Renal cortical epithelial cell (primary cell): ENCODE data around the gene FOXL2NB. TPM values are rescaled to one million over a fixed set of nuclear protein-coding genes. Genes with fewer than 3 reads are reported as not detected.
"Not testable (repeated sequence)": the region's sequence is repeated elsewhere in the genome, so short reads cannot be mapped to it uniquely, and the experiment has no call there.

Experiments used
- DNase-seq: peaks from one replicate; pipeline ENCODE4 v3.0.0-alpha.2; 2011; ENCODE audit warnings: low read depth
- total RNA-seq: library from RNA; depleted of rRNA; stranded (reverse); fragments of >200 nt; gene quantifications from 2 replicates; pipeline ENCODE4 v1.2.3, GENCODE V29; 2014

The FOXL2NB gene
- 0.87 and 2.9 TPM in 2 replicates for total RNA-seq

DNA sequence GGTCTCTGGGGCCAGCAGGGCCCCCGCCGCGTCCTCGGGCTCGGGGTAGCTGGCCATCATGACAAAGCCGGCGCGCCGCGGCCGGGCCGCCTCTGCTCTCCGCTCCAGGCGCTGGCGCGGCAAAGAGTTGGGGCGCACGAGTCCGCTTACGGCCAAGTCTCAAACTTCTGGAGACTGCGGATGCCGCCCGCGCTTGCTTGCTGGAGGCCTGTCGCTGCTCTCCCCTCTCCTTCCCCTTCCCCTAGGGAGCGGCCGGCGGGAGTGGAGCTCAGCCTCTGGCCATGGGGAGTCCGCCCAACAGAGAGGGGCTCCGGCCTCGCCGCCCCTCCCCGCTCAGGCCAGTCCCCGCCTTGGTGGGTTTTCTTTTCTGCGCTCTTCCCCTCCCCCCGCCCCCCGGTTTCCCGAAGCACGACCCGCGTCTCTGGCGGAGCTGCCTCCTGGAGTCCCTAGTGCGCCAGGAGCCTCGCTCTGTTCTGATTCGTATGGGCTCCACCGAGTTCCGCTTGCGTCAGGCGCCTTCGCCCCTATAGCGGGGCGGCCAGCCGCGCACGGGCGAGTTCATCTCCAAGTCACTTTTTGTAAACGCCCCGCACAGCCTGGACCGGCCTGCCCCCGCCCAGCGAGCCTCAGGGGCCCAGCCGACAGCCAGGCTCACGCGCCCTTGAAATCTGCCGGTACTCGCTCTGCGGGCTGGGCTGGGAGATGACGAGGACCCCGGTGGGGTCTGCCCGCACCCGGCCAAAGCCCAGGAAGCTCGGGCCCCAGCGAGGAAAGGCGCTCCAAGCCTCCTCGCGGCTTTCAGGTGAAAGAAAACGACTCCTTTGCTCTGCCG lies at the start of gene FOXL2NB, which contains the start of gene FOXL2:
TSS of gene FOXL2NB (plus strand) at position 555 of the 832 bp plus-strand sequence. CDS start at position 703, 148 bp downstream.
TSS of gene FOXL2 (minus strand) at position 475 of the 832 bp plus-strand sequence. CDS start at position 60, 415 bp downstream.
- DNase-seq: no peak

DNA sequence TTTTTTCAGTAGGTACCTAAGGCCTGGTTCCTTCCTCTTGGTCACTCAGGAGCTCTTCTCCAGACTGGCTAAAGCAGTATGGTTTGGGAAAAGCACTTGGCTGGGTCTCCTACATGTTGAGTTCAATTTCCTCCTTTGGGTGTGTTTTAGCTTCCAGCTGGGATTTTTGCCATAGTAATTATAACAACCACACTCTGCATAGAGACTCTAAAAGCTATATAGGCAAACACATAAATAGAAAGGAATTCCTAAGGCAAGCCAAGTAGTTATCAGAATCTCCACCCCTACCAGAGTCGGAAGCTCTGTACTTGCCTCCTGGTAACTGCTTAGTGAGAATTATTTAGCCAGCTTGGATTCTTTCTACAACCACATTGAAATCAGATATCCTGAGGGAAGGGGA lies 48.7 kb upstream of the FOXL2NB start:
- peak; percentile 21 for DNase-seq

DNA sequence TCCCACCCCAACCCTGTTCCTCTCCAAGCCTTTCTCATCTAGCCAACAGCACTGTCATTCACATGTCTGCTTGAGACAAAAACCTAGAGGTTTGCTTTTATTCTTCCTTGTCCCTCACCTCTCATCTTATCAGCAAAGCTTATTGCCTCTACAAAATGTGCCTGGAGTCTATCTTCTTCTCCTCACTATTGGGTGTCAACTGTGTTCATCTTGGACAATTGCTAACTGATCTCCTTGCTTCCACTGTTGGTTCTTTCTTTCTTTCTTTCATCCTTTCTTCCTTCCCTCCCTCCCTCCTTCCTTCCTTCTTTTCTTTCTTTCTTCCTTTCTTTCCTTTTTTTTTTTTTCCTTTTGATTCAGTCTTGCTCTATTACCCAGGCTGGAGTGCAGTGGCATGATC lies 48.3 kb upstream of the FOXL2NB start:
- no peak for DNase-seq

DNA sequence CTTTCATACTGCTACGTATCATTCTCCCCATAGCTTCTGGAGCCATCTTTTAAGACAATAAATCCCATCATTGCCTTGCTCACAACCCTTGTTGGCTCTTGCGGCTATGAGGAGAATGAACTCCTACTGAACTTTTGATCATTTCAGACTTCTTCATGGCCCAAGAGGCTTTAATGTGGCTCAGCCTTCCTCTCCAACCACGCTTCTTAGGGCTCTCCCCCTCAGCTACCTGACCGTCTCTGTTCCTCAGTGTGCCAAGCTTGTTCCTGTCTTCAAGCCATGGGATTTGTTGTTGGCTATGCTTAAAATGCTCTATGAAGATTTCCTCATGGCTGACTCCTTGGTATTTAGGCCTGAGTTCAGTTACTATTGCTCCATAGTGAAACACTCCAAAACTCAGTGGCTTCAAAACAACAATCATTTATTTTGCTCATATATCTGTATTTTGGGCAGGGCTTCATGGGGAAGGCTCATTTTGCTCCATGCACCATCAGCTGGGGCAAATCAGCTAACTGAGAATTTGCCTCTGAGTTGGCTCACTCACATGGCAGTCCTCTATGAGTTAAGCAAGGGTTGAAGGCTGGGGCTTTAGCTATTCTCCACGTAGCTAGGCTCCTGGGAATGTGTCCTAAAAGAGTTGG lies 47.5 kb upstream of the FOXL2NB start:
- DNase-seq: peak; percentile 68

DNA sequence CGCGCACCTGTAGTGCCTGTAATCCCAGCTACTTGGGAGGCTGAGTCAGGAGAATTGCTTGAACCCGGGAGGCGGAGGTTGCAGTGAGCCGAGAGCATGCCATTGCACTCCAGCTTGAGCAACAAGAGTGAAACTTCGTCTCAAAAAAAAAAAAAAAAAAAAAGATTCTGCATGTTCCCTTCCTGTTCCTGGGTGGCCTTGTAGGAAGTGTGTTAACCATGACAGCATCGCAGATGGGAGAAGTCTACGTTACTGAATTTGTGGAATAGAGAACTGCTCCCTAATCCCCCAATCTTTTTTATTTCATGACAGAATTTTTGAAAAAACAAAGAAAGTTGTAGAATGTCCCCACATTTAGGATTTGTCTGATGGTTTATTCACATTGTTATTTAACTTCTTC lies 45.5 kb upstream of the FOXL2NB start:
- no peak for DNase-seq

DNA sequence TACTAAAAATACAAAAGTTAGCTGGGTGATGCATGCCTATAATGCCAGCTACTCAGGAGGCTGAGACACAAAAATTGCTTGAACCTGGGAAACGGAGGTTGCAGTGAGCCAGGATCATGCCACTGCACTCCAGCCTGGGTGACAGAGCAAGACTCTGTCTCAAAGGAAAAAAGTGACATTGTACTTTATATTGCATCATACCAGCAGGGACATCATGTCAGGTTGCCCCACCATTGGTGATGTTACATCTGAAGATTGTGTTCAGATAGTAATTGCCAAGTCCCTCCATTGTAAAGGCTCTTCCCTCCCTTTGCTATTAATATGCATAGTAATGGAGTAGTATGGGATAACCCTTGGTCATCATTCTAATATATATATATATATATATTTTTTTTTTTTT lies 44.8 kb upstream of the FOXL2NB start:
- no peak for DNase-seq

DNA sequence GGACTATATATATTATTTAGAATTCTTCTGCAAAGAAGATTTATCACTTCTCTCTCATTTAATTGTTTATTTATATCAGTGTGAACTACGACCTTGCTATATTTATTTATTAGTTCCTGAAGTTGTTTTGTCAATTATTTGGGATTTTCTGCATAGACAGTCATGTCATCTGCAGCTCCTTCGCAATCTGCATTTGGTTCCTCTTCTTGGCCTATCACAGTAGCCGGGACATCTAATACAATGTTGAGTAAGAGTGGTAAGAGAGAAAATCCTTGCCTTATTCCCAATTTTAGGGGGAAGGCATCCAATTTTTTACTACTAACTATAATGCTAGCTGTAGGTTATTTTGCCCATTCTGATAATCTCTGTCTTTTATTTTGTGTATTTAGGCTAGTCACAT lies 39.5 kb upstream of the FOXL2NB start:
- no peak for DNase-seq

DNA sequence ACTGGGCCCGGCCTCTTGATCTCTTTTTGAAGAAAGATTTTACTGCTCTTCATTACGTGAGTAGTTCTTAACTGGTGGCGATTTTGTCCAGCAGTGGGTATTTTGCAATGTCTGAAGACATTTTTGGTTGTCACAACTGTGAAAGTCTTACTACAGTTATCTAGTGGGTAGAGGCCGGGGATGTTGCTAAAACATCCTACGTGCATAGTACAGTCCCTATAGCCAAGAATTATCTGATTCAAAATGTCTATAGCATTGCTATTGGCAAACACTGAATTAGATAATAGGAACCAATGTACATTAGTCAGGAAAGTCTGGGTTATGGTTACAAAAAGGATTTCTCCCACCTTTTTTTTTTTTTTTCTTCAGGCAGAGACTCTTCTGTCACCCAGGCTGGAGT lies 38.2 kb upstream of the FOXL2NB start:
- no peak for DNase-seq

DNA sequence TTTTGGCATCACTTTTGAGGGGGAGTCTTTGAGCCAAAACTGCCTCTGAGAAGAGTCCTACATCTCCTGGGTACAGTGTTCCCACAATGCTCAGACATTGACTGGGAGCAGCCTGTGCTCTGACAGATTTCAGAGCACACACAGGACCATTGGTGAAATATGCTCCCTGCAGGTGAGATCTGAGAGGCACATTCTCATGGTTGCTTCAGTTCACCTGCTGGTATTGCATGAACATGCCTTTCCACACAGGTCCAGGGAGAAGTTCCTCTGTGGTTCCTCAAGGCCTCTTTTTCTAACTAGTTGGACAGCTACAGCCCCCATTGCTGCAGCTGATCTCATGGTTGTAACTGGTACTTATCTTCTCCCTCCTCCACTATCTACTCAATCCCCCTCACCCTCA lies 37.1 kb upstream of the FOXL2NB start:
- no peak for DNase-seq

DNA sequence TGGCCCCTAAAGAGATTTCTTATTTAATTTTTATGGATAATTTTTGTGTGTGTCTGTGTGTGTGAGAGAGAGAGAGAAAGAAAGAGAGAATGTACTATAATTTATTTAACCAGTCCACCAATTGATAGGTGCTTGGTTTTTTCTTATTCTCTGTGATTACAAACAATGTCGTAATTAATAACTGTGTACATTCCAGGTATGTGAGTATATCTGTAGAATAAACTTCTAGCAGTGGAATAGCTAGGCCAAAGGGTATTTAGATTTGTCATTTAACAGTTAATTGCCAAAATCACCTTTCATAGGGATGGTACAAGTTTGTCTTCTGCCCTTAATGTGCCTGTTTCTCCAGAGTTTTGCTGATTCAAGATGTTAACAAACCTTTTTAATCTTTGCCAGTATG lies 35.4 kb upstream of the FOXL2NB start:
- no peak for DNase-seq

DNA sequence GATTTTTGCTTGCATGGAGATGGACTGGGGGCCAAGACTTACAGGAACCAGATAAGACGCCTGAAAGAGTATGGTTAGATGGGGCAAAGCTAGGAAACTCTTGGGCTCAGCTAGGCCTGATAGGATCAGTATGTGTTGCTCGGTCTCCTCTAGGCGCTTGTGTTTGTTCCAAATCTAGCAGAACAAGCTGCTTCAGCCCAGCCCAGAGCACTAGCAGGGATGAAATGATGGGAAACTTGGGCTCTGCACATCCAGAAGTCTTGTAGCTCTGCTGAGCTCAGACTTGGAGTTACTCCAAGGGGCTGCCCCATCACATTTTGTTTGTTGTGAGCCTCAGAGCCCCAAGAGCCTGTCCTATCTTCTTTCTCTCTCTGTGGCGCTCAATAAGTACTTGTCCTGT lies 34.8 kb upstream of the FOXL2NB start:
- DNase-seq: no peak

DNA sequence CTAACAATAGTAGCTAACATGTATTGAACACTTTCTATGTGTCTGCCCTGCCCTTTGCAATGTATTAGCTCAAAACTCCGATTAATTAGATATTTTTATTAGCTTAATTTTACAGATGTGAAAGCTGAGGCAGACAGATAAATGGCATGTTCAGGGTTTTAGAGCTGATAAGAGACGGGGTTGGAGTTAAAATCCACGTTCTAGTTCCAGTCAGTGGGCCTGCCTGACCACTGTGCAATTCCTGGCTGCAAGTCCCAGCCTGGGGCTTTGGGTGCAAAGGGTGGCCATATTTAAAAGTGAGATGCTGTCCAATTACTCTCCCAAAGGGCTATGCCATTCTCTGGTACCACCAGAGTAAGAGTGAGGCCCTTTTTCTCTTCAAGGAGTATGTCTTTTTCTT lies 33.3 kb upstream of the FOXL2NB start:
- no peak for DNase-seq

DNA sequence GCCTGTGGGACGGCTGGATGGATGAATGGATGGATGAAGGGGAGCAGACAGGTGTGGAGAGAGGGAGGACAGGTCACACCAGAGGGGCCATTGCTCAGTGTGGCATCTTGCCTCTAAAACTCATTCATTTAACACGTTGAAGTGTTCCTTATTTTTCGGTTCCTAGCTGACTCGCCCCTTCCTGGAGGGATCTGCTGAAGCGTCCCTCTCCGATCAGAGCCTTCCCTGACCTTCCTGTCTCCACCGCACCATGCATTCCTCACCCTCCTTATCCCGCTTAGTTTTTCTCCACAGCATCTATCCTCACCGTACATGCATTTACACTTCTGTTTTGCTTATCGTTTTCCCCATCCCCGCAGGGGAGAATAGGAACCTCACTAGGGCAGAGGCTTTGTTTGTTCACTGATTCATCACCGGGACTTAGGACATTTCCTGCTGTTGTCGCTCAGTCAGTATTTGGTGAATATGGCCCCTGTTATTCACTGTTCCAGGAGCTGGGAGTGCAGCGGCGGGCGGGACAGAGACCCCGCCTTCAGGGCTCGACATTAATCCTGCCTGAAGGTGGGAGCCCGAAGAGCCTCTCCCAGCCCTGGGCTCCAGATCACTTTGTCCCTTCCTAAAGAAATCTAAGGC lies 32.0 kb upstream of the FOXL2NB start:
- DNase-seq: peak; percentile 51

DNA sequence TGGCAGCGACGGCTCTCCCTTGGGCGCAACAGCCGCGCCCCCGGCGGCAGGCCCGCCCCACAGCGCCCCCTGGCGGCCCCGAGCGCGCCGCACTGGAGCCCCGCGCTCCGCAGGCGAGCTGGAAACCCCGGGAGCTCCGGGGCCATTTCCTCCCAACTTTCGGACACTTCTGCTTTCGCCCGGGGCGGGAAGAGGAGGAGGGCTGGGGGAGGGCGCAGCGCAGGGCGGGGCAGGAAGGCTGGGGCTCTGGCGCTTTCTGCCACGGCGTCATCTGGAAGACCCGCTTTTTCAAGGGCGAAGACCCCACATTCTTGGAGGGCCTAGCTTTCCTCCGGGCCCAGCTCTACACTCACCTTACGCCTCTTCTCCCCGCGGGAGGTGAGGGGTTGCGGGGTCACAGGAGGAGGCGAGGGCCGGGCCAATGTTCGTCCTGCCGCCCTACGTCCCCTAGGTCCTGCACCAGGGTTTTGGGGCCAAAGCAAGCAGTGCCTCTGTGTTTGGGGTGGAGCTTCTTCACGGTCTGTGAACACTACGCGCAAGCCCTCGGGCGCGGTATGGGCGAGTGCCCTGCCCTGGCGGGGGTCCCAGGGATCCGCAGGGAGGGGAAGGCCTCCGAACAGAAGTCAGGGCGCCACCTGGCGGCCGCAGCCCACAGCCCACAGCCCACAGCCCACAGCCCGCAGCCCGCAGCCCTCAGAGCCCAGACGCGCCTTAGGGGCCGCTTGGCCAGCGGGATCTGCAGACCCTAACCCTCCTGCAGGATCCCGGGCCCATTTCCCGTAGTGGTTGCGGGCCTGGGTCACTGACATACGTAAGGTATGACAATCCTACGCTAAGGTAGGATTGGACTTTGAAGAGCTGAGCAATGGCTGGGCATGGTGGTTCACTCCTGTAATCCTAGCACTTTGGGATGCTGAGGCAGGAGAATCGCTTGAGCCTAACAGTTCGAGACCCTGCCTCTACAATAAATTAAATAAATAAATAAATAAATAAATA lies 31.2 kb upstream of the FOXL2NB start:
- peak; percentile 81 for DNase-seq

DNA sequence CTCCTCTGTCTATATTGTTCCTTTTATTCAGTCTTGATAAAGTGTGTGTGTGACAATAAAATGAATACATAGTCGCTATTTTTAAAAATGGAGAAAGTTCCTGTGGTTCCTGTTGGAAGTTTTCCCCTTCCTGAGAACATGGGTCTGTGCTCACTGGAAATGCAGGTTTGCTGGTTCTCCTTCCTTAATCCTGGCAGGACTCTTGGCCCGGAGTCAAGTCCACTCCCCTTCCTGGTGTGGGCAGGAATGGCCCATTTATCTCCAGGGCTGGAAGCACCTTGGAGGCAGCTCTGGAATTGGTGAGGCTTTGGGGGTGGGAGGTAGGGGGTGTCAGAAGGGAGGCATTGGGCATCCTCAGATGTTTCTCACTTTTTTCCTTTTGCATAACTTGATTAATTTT lies 30.2 kb upstream of the FOXL2NB start:
- DNase-seq: peak; percentile 57

DNA sequence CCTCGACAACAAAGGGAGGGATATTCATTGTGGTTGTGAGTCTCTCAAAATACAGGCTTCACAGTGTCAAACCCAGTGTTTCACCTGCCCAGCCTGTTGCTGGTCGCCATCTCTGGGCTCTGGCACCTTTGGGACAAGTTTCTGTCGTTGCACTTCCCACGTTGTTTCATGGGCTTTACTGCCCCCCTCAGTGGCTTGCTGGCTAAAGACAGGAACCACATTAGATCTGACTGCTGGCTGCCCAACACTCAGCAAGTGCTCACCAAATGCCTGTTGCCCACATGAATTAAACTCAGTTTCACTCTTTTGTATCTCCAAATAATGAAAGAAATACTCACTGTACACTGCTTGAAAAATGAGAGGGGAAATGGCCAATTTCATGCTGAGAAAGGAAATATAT lies 27.7 kb upstream of the FOXL2NB start:
- DNase-seq: no peak

DNA sequence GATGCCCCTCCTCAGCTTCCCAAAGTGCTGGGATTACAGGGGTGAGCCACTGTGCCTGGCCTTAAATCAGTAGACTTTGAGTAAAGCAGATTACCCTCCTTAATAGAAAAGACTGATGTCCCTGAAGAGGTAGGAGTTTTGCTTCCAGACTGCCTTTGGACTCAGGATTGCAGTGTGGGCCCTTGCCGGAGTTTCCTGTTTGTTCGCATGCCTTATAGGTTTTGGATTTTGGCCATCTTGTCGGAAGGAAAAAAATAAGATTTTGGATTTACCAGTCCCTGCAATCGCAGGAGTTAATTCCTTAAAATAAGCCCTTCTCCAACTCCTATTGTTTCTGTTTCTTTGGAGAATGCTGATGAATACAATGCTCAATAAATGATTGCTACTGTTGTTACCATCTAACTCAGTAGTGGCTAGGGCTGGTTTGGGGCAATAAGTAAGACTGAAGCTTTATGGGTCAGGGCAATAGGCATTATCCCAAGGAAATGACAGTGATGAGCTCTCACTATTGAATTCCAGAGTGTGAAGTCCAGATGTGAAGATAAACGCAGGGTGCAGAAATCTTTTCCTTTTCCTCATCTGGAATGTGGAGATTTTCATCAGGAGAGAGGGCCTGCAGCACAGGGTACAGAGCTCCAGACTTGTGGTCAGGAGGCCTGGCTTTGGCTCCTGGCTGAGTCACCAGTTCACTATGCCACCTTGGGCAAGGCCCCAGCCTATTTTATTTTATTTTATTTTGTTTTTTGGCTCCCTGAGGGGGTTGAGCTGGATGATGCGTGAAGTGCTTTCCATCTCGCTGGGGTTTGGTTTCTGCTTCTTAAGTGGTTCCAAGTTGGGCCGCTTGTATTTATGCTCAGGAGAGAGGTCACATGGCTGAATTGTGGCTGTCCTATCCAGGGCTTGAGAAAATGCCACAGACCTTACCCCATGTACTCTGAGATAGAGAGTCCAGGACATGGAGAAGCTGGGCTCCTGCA lies 25.4 kb upstream of the FOXL2NB start:
- peak; percentile 95 for DNase-seq

DNA sequence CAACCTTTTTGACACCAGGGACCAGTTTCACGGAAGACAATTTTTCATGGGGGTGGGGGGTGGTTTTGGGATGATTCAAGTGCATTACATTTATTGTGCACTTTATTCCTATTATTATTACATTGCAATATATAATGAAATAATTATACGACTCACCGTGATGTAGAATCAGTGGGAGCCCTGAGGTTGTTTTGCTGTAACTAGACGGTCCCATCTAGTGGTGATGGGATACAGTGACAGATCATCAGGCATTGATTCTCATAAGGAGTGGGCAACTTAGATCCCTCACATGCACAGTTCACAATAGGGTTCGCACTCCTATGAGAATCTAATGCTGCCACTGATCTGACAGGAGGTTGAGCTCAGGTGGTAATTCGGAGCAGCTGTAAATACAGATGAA lies 24.6 kb upstream of the FOXL2NB start:
- not testable (repeated sequence) for DNase-seq

DNA sequence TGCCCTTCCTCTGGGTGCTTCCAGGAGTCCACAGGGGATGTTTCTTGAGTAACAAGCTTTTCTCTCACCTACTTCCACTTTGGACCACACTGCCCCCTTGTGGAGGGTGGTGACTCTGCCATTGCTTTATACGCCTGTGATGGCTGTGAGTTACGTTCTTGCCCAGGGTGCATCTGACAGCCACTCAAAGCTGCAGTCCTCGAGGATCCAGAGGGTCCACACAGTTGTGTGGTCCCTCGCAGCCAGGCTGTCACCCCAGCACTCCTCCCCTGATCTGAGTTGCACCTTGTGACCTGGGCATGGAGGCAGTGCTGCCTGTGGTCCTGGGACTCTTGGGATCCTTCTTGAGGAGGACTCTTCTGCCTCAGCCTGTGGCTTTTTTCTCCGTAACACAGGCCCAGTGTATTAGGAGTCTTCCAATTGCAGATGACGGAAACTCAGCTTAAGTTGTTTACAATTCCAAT lies 23.5 kb upstream of the FOXL2NB start:
- peak; percentile 85 for DNase-seq

DNA sequence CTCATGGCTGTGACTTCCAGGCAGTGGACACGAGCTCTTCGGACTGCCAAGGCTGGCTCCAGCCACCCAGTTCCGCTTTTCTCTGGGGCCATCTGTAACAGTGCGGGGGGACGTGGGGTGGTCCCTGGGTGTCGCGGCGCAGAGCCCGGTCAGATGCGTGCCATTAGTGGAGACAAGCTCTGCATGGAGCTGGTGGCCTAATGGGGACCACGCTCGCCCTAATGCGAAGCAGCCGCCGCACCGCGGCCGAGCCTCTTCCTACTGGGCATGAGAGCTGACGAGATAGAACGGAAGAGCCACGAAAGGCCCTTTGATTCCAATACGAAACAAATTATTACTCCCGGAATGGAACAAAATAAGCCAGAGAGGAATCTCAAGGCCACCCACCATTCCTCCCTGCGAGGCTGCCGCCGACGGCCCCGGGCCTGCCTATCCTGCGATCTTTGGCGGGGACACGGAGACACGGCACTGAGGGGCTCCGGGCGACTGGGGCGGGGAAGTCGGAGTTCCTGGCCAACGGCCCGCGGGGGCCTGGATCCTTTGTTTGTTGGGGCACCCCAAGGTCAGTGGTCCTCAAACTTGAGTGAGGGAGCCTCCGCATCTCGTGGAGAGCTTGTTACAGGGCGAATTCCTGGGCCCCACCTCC lies 18.2 kb upstream of the FOXL2NB start:
- DNase-seq: no peak
